WTC11 (cell line): Measurements from ENCODE around the gene POLD4. TPM values are rescaled to one million over a fixed set of nuclear protein-coding genes. Genes with fewer than 3 reads are reported as not detected.
A peak's percentile ranks its signal among the peaks of the same experiment; 100 is the strongest.

Experiments used
- ATAC-seq: fragments of 200-7000 bp; cut with Tn5 transposase; 2 replicates; pipeline ENCODE4 v1.10.0; 2021; ENCODE audit warnings: mild to moderate bottlenecking, moderate library complexity
- CTCF ChIA-PET: fragments of 300-600 bp; sonication (Branson Sonifier 250); formaldehyde crosslinking; loops from one replicate; lab custom pipeline; 2021; ENCODE audit warnings: antibody characterized with exemption; lab: Charles Lee
- POLR2A ChIA-PET: fragments of 350-600 bp; sonication (Branson Sonifier 250); formaldehyde crosslinking; loops from one replicate; lab custom pipeline; 2021; ENCODE audit warnings: antibody characterized with exemption; lab: Charles Lee
- DNase-seq: peaks from one replicate; pipeline ENCODE4 v3.0.0; 2021; ENCODE audit warnings: low spot score
- H3K27ac Mint-ChIP-seq: 2 replicates; pipeline ENCODE4 v1.8.0; 2021; ENCODE audit warnings: mixed read lengths
- H3K27me3 Mint-ChIP-seq: 2 replicates; pipeline ENCODE4 v1.8.0; 2021; ENCODE audit warnings: low read depth, mild to moderate bottlenecking, moderate library complexity, mixed read lengths
- H3K36me3 Mint-ChIP-seq: 2 replicates; pipeline ENCODE4 v1.8.0; 2021; ENCODE audit warnings: mixed read lengths
- H3K4me1 Mint-ChIP-seq: 2 replicates; pipeline ENCODE4 v1.8.0; 2022; ENCODE audit warnings: mixed read lengths
- H3K4me3 Mint-ChIP-seq: 2 replicates; pipeline ENCODE4 v1.8.0; 2021; ENCODE audit warnings: mild to moderate bottlenecking, moderate library complexity, mixed read lengths
- H3K9me3 Mint-ChIP-seq: 2 replicates; pipeline ENCODE4 v1.8.0; 2021; ENCODE audit warnings: mixed read lengths
- AR ChIP-seq: fragments of 250-450 bp; sonication (Bioruptor Pico); IDR thresholded peaks from 2 replicates; pipeline ENCODE4 v1.9.0; 2021; ENCODE audit warnings: mild to moderate bottlenecking
- E2F4 ChIP-seq: sonication (generic); formaldehyde crosslinking; IDR thresholded peaks from 2 replicates; pipeline ENCODE4 v1.8.1; 2022; ENCODE audit warnings: low read depth, mild to moderate bottlenecking, moderate library complexity, missing genetic modification reagents, borderline replicate concordance
- ELF4 ChIP-seq: sonication (generic); formaldehyde crosslinking; IDR thresholded peaks from 2 replicates; pipeline ENCODE4 v1.8.1; 2022; ENCODE audit warnings: low read depth, mild to moderate bottlenecking, moderate library complexity, missing genetic modification reagents
- EMX1 ChIP-seq: fragments of 250-450 bp; sonication (Bioruptor Pico); IDR thresholded peaks from 2 replicates; pipeline ENCODE4 v1.8.0; 2021; ENCODE audit warnings: mild to moderate bottlenecking
- ETV6 ChIP-seq: sonication (generic); formaldehyde crosslinking; IDR thresholded peaks from 2 replicates; pipeline ENCODE4 v1.8.1; 2022; ENCODE audit warnings: mild to moderate bottlenecking, missing genetic modification reagents
- FOXP1 ChIP-seq: sonication (generic); formaldehyde crosslinking; IDR thresholded peaks from 2 replicates; pipeline ENCODE4 v1.8.0; 2022; ENCODE audit warnings: missing genetic modification reagents, mild to moderate bottlenecking, moderate library complexity, borderline replicate concordance
- HMGXB4 ChIP-seq: sonication (generic); formaldehyde crosslinking; IDR thresholded peaks from 2 replicates; pipeline ENCODE4 v1.8.1; 2023; ENCODE audit warnings: mild to moderate bottlenecking, moderate library complexity, missing genetic modification reagents
- IRF2 ChIP-seq: sonication (generic); formaldehyde crosslinking; IDR thresholded peaks from 2 replicates; pipeline ENCODE4 v1.8.0; 2022; ENCODE audit warnings: low read depth, missing genetic modification reagents, borderline replicate concordance
- NFYB ChIP-seq: sonication (generic); formaldehyde crosslinking; conservative IDR thresholded peaks from 2 replicates; pipeline ENCODE4 v1.8.0; 2022; ENCODE audit warnings: low read depth, missing genetic modification reagents
- PRDM15 ChIP-seq: sonication (generic); formaldehyde crosslinking; IDR thresholded peaks from 2 replicates; pipeline ENCODE4 v1.8.0; 2022; ENCODE audit warnings: missing genetic modification reagents
- RORB ChIP-seq: fragments of 250-450 bp; sonication (Bioruptor Pico); IDR thresholded peaks from 2 replicates; pipeline ENCODE4 v1.9.0; 2021; ENCODE audit warnings: mild to moderate bottlenecking
- TP53 ChIP-seq: sonication (generic); formaldehyde crosslinking; IDR thresholded peaks from 2 replicates; pipeline ENCODE4 v1.8.1; 2023; ENCODE audit warnings: mild to moderate bottlenecking, missing genetic modification reagents
- ZNF121 ChIP-seq: sonication (generic); formaldehyde crosslinking; IDR thresholded peaks from 2 replicates; pipeline ENCODE4 v1.8.0; 2023; ENCODE audit warnings: missing genetic modification reagents
- ZNF138 ChIP-seq: sonication (generic); formaldehyde crosslinking; conservative IDR thresholded peaks from 2 replicates; pipeline ENCODE4 v1.8.1; 2022; ENCODE audit warnings: mild to moderate bottlenecking, moderate library complexity, missing genetic modification reagents
- ZNF317 ChIP-seq: sonication (generic); formaldehyde crosslinking; IDR thresholded peaks from 2 replicates; pipeline ENCODE4 v1.8.1; 2023; ENCODE audit warnings: low read depth, mild to moderate bottlenecking, moderate library complexity, missing genetic modification reagents, borderline replicate concordance
- ZNF512 ChIP-seq: sonication (generic); formaldehyde crosslinking; IDR thresholded peaks from 2 replicates; pipeline ENCODE4 v1.8.1; 2022; ENCODE audit warnings: missing genetic modification reagents, borderline replicate concordance
- total RNA-seq: library from RNA; stranded (reverse); gene quantifications from 3 replicates; pipeline ENCODE4 v1.2.3, GENCODE V29; 2021

POLD4 gene
- total RNA-seq, 1 experiment from 2014 or later: 30.3 TPM

GRCh38 chr11:67400251-67400941 is 47.0 kb upstream of the POLD4 start:
- Mint-ChIP-seq H3K4me3 (peak overlapping the region; percentile 73), H3K4me1 (peaks cover 41% of the 10 kb centered on the region), H3K27ac (peak overlapping the region; percentile 72; the same call in 1 of the 2 replicates), H3K9me3 (no peaks in the 10 kb centered on the region), H3K36me3 (peaks cover 13% of the 10 kb centered on the region), H3K27me3 (no peaks in the 10 kb centered on the region)
- POLR2A ChIA-PET: interaction anchor here (1.4 to 2.2 kb wide), 7 partner anchors 9 to 68 kb away, joined by 3 to 21 read pairs (median 7); partner anchors contain the start of genes RAD9A, RPS6KB2 and TMEM134
- ATAC-seq: no peak
- no peak for TF ChIP-seq IRF2 (CRISPR knock-in tag)
- TF ChIP-seq ZNF317 (CRISPR knock-in tag): no peak
- TF ChIP-seq ETV6: no peak
- TF ChIP-seq NFYB (CRISPR knock-in tag): no peak
- TF ChIP-seq ZNF512 (CRISPR knock-in tag): no peak
- TF ChIP-seq HMGXB4 (CRISPR knock-in tag): no peak
- no peak for TF ChIP-seq TP53 (CRISPR knock-in tag)
- TF ChIP-seq AR (CRISPR knock-in tag): no peak
- no peak for TF ChIP-seq ZNF138 (CRISPR knock-in tag)
- TF ChIP-seq EMX1 (CRISPR knock-in tag): no peak
- CTCF ChIA-PET: interaction anchor here (1.0 to 3.9 kb wide), 16 partner anchors 11 to 229 kb away, joined by 3 to 112 read pairs (median 14); partner anchors contain the start of genes AIP, NUDT8, POLD4 and PTPRCAP
- no peak for DNase-seq

GRCh38 chr11:67398661-67399563 is 45.6 kb upstream of the POLD4 start:
- no peaks in the 10 kb centered on the region for H3K27me3 Mint-ChIP-seq
- TF ChIP-seq PRDM15 (CRISPR knock-in tag): no peak
- 0 out of 2 replicates have a peak, but pooled peaks have one; percentile 44 for TF ChIP-seq FOXP1 (CRISPR knock-in tag)
- TF ChIP-seq RORB: no peak
- TF ChIP-seq E2F4 (CRISPR knock-in tag): no peak
- TF ChIP-seq ZNF121 (CRISPR knock-in tag): no peak
- no peak for TF ChIP-seq ELF4 (CRISPR knock-in tag)
- TF ChIP-seq, all 79 proteins: peak for 1
- Mint-ChIP-seq H3K9me3 (no peaks in the 10 kb centered on the region), H3K36me3 (peaks cover 14% of the 10 kb centered on the region), H3K4me3 (no peak overlapping the region), H3K4me1 (peaks cover 41% of the 10 kb centered on the region), H3K27ac (no peak overlapping the region)
- ATAC-seq: no peak
- ChIA-PET CTCF (no interaction called here), POLR2A (interaction anchor here (0.6 kb wide), 1 partner anchor 29 kb away, joined by 3 read pairs; no protein-coding TSS in a partner anchor)
- no peak for DNase-seq
